Suprapubic skin (tissue), 3 donors: ENCODE results near the gene WDR11.

Experiments used
- CTCF ChIP-seq, 2 donors: fragments of 200-600 bp in 1 of 2; fragments of 450-650 bp in 1 of 2; sonication (generic) in 1 of 2; IDR thresholded peaks; one replicate each; pipeline ENCODE4 v1.5.1; 2016 to 2019; ENCODE audit warnings: antibody characterized with exemption in 2 of 2, mild to moderate bottlenecking in 1 of 2, moderate library complexity in 1 of 2
- POLR2A ChIP-seq, 2 donors: fragments of 450-650 bp; IDR thresholded peaks; one replicate each; pipeline ENCODE4 v1.6.1; 2017; ENCODE audit warnings: antibody characterized with exemption in 2 of 2, mild to moderate bottlenecking in 2 of 2, moderate library complexity in 2 of 2

GRCh38 chr10:120883071-120883470 lies 31.9 kb downstream of the WDR11 start:
- no peak for TF ChIP-seq CTCF (IDR thresholded peaks at IDR 0.05)
- no peak for TF ChIP-seq POLR2A (IDR thresholded peaks at IDR 0.05)
